ENCODE data around the gene SLFN14.
"Not testable (repeated sequence)": the region's sequence is repeated elsewhere in the genome, so short reads cannot be mapped to it uniquely, and the experiment has no call there.

Gene SLFN14

GRCh38 chr17:35519906-35520442 lies 40.6 kb downstream of the SLFN14 start:
- TF ChIP-seq CTCF (conservative IDR thresholded peaks at IDR 0.05), result no peak
- H3K27ac ChIP-seq, result no peak overlapping the region

GRCh38 chr17:35519439-35519838 lies 41.2 kb downstream of the SLFN14 start:
- TF ChIP-seq CTCF (conservative IDR thresholded peaks at IDR 0.05), result no peak
- H3K27ac ChIP-seq, result no peak overlapping the region

- not testable (repeated sequence) for H3K27ac ChIP-seq
Observed at GRCh38 chr17:35518431-35518830, 42.2 kb downstream of the SLFN14 start.

GRCh38 chr17:35515027-35515426 lies 45.6 kb downstream of the SLFN14 start:
- TF ChIP-seq CTCF (conservative IDR thresholded peaks at IDR 0.05), result no peak
- H3K27ac ChIP-seq, result no peak overlapping the region

GRCh38 chr17:35514564-35514963 lies 46.1 kb downstream of the SLFN14 start:
- no peak for TF ChIP-seq CTCF (conservative IDR thresholded peaks at IDR 0.05)
- no peak overlapping the region for H3K27ac ChIP-seq
